Measurements from ENCODE around the gene ANAPC4.

Gene ANAPC4

GRCh38 chr4:25443851-25444250 is 66.8 kb downstream of the ANAPC4 start:
- no peak for DNase-seq (ENCODE audit: low read depth)
- H3K4me3 ChIP-seq (ENCODE audit: low read length) = no peak overlapping the region
- TF ChIP-seq CTCF (conservative IDR thresholded peaks at IDR 0.05; ENCODE audit: low read length) = no peak

GRCh38 chr4:25446611-25447010 is 69.5 kb downstream of the ANAPC4 start:
- no peak for TF ChIP-seq CTCF (conservative IDR thresholded peaks at IDR 0.05; ENCODE audit: low read length)
- H3K4me3 ChIP-seq (ENCODE audit: low read length) = no peak overlapping the region
- no peak for DNase-seq (ENCODE audit: low read depth)

- no peak for TF ChIP-seq CTCF (conservative IDR thresholded peaks at IDR 0.05; ENCODE audit: low read length)
- DNase-seq (ENCODE audit: low read depth) = peak; percentile 82
Measured at GRCh38 chr4:25448379-25449109, 71.5 kb downstream of the ANAPC4 start.

DNA sequence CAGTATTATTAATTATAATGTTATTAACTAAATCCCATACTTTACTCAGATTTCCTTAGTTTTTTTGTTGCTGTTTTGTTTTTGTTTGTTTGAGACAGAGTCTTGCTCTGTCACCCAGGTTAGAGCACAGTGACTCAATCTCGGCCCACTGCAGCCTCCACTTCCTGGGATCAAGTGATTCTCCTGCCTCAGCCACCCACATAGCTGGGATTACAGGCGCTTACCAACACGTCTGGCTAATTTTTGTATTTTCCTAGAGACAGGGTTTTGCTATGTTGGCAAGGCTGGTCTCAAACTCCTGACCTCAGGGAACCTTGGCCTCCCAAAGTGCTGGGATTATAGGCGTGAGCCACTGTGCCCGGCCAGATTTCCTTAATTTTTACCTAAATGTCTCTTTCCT is 72.2 kb downstream of the ANAPC4 start:
- TF ChIP-seq CTCF (conservative IDR thresholded peaks at IDR 0.05; ENCODE audit: low read length) = no peak
- no peak overlapping the region for H3K4me3 ChIP-seq (ENCODE audit: low read length)

More at GRCh38 chr4:25448379-25449109, 71.5 kb downstream of the ANAPC4 start:
- H3K4me3 ChIP-seq (ENCODE audit: low read length) = no peak overlapping the region

DNA sequence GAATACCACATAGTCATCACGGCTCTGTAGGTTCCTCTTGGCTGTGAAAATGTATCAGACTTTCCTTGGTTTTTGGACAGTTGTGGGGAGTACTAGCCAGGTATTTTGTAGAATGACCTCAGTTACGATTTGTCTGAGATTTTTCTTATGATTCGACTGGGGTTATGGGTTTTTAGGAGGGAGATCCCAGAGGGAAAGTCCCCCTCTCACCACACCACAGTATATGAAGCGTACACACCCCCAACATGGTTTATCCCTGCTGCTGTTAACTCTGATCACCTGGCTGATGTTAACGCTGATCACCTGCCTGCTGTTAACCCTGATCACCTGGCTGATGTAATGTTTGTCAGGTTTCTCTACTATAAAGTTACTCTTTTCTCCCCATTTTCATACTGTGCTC is 72.6 kb downstream of the ANAPC4 start:
- H3K4me3 ChIP-seq (ENCODE audit: low read length) = no peak overlapping the region
- DNase-seq (ENCODE audit: low read depth) = no peak
- TF ChIP-seq CTCF (conservative IDR thresholded peaks at IDR 0.05; ENCODE audit: low read length) = no peak

More for the DNA sequence above, 72.2 kb downstream of the ANAPC4 start:
- DNase-seq (ENCODE audit: low read depth) = peak; percentile 42

GRCh38 chr4:25450491-25450901 is 73.4 kb downstream of the ANAPC4 start:
- TF ChIP-seq CTCF (conservative IDR thresholded peaks at IDR 0.05; ENCODE audit: low read length) = no peak

GRCh38 chr4:25451676-25452075 is 74.6 kb downstream of the ANAPC4 start:
- TF ChIP-seq CTCF (conservative IDR thresholded peaks at IDR 0.05; ENCODE audit: low read length) = no peak
- H3K4me3 ChIP-seq (ENCODE audit: low read length) = no peak overlapping the region
- DNase-seq (ENCODE audit: low read depth) = no peak

More at GRCh38 chr4:25450491-25450901, 73.4 kb downstream of the ANAPC4 start:
- no peak overlapping the region for H3K4me3 ChIP-seq (ENCODE audit: low read length)
- no peak for DNase-seq (ENCODE audit: low read depth)

All from AG10803 (cell line).